HG03469 (cell line): ENCODE results near the gene IFNL2.
"Not testable (repeated sequence)": the region's sequence is repeated elsewhere in the genome, so short reads cannot be mapped to it uniquely, and the experiment has no call there.

ENCODE experiments used
- ATAC-seq: cut with Tn5 transposase; IDR thresholded peaks from one replicate; pipeline ENCODE4 v1.9.1; 2021; ENCODE audit warnings: mild to moderate bottlenecking, moderate library complexity, moderate number of reproducible peaks; ENCODE audit not compliant: unreplicated experiment

IFNL2 gene

DNA sequence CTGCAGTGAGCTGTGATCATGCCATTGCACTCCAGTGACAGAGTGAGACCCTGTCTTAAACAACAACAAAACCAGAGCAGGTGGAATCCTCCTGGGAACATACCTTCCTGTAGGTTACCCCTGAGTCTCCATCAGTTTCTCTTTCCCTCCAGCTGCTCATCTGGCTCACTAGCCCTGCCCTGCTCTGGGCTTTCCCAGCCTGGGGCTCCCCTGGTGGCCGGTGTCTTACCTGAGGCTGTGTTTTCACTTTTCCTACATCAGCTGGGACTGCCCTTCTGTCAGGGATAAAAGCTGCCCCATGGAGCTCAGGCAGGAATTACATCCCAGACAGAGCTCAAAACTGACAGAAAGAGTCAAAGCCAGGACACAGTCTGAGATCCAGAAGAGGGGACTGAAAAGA lies at the start of gene IFNL2:
Gene IFNL2 (plus strand): TSS at position 312 of the 400 bp plus-strand sequence. CDS start 173 bp downstream, outside the sequence.
- not testable (repeated sequence) for ATAC-seq

DNA sequence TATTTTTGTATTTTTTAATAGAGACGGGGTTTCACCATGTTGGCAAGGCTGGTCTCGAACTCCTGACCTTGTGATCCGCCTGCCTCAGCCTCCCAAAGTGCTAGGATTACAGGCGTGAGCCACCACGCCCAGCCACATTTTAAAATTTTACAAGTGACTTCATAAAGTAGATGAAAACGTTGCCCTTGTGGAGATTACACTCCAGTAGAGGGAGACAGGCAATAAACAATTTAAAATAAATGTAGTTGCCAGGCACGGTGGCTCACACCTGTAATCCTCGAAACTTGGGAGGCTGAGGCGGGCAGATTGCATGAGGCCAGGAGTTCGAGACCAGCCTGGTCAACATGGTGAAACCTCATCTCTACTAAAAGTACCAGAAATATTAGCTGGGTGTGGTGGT lies 49.1 kb upstream of the IFNL2 start:
- not testable (repeated sequence) for ATAC-seq

DNA sequence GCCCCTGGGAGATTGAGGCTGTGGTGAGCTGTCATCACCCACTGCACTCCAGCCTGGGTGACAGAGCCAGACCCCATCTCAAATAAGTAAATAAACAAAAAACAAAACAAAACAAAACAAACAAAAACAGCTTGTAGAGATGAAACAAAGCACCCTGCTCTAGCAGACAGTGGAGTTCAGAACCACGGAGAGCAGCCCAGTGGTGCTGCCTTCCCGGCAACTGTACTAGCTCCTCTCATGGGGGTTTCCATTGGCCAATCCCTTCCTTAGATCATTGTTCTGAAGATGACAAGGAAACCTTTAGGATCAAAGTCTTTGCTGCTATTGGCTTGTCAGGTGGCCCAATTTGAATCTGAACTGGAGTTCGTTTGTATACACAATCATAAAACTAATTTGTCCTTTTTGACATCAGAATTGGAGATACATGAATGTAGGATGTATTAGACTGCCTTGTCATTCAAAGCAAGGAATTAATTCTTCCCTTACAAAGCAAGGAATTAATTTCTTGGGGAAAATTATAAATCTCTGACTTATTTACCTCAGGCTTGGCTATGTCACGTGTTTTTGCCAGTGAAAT lies 44.4 kb upstream of the IFNL2 start:
- ATAC-seq, result no peak

DNA sequence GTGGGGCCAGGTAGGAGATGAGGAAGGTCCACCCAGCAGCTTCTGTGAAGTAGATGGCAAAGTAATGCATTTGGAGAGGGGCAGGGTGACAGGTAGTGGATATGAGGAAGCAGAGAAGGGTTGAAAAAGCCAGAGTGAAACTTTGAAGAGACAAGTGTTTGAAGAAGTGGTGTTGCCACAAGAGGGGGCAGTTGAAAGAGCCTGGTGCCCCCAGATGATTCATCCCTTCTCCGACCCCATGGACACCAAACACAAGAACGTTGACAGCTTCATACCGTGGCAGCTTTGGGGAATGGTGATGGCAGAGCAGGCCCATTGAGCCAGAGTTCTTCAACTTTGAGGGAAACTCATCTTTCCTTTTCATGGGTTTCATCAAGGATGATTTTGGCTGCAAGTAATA lies 43.3 kb upstream of the IFNL2 start:
- ATAC-seq, result no peak

DNA sequence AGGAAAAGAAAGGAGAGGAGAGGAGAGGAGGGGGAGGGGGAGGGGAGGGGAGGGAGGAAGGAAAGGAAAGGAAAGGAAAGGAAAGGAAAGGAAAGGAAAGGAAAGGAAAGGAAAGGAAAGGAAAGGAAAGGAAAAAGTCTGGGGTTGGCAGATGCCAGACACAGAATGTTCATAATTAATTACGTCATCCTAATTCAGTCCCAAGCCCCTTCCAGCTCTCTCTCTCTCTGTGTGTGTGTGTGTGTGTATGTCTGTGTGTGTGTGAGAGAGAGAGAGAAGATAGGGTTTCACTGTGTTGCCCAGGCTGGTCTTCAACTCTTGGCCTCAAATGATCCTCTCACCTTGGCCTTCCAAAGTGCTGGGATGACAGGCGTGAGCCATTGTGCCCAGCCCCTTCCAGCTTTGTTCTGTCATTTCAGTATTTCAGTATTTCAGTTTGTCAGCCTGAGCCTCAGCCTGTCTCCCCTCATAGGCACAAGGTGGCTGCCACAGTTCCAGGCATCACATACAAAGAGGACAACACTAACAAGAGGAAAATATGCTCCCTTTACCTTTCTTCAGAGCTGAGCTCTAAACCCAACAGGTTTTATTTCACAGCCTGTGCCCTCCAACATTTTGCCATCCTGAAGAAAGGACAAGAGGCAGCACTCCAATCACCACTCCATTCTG lies 38.0 kb upstream of the IFNL2 start:
- no peak for ATAC-seq

DNA sequence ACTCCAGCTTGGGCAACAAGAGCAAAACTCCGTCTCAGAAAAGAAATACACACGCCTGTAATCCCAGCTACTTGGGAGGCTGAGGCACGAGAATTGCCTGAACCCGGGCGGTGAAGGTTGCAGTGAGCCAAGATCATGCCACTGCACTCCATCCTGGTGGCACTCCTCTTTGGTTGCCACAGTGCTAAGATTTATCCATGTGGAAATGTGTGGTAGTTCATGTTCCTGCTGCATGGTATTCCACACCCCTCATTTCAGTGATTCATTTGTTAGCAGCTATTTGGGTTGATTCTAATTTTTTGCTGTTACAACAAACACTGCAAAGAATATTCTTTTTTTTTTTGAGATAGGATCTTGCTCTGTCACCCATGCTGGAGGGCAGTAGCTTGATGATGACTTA lies 35.5 kb upstream of the IFNL2 start:
- no peak for ATAC-seq

DNA sequence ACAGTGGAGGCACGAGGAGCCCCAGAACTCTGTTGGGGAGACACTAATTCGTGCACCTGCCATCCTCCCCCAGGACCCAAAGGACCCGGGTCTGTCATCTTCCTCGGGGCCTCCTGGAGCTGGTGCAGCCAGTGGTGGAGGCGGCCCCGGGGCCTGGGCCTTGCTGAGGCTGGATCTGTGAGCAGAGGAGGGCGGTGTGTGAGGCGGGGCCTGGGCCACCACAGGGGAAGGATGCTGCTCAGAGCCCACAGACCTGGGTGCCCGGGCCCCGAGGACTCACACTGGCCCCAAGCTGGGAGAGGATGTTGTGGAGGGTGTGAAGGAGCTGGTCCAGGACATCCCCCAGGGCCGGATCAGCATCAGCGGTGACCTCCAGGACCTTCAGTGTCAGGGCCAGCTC lies 31.7 kb upstream of the IFNL2 start:
- no peak for ATAC-seq

DNA sequence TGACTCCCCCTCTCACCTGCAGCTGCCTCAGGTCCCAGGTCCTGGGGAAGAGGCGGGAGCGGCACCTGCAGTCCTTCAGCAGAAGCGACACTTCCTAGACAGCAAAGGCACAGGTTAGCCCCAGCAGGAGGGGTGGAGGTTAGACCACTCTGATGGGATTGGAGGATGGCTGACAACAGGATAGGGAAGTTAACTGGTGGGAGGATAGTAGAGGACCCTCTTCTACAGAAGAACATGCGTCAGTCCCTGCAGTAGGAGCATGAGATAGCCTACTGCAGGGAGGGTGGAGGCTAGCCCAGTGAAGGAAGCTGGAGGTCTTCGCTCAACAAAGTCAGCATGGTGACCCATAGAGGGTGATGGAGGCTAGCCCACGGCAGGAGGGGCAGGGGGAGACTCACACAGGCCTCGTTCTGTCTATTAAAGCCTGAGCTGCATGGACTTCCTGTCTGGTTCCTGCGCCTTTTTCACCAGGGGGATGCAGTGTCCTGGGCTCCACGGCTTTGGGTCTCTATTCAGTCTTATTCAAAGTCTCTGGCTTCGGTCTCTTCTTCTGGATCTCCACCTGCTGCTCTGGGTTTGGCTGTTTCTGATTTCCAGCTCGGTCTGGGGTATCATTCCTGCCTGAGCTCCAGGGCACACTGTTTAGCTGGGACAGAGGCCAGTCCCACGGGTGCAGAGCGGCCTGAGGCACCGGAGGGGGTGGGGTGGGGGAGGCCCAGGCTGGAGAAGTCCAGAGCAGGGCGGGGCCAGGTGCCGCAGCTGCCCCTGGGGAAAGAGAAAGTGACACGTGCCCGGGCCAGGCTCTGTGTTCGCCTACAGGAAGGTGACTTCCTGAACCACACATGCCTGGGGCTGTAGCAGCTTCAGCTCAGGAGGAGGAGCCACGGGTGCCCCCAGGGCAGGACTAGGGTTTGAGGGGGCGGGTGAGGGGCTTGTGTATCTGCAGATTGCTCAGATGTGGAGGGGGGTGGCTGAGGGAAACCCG lies 30.7 kb upstream of the IFNL2 start:
- no peak for ATAC-seq

DNA sequence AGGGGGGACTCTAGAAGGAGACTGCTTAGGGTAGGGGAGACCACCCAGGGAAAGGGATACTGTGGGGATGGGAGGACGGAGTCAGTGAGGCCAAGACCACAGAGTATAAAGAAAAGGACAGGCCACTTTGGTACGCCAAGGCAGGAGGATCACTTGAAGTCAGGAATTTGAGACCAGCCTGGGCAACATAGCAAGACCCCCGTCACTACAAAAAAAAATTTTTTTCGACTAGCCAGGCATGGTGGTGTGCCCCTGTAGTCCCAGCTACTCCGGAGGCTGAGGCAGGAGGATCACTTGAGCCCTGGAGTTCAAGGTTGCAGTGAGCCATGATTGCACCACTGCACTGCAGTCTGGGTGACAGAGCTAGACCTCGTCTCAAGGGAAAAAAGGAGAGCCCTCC lies 30.0 kb upstream of the IFNL2 start:
- ATAC-seq, result no peak

DNA sequence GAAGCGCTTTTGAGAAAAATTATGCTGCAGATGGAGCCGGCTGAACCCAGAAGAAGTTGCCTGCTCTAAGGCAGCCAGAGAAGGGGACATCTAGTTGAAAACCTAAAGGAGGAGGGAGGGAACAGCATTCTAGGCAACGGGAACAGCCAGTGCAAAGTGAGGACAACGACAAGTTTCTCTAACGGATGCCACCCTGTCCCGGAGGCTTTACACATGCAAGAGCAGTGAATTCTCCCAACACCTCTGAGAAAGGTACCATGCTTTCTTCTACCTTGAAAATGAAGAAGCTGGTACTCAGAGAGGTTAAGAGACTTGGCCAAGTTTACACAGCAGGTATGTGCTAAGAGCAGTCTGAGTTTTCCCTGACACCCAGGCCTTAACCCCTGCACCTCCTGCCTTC lies 29.3 kb upstream of the IFNL2 start:
- no peak for ATAC-seq

DNA sequence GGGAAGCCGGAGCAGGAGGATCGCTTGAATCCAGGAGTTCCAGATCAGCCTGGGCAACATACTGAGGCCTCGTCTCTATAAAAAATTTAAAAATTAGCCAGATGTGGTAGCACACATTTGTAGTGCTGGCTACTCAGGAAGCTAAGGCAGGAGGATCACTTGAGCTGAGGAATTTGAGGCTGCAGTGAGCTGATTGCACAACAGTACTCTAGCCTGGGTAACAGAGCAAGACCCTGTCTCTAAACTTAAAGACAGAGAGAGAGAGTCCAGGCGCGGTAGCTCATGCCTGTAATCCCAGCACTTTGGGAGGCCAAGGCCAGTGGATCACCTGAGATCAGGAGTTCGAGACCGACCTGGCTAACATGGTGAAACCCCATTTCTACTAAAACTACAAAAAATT lies 27.8 kb upstream of the IFNL2 start:
- ATAC-seq, result no peak

DNA sequence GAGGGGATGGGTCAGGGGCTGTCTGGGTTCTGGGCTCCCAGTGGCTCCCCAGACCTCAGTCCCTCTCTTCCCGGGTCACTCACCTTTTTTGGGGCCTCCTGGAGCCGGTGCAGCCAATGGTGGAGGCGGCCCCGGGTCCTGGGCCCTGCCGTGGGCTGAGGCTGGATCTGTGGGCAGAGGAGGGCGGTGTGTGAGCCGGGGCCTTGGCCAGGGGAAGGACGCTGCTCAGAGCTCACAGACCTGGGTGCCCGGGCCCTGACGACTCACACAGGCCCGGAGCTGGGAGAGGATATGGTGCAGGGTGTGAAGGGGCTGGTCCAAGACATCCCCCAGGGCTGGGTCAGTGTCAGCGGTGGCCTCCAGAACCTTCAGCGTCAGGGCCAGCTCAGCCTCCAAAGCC lies 24.5 kb upstream of the IFNL2 start:
- not testable (repeated sequence) for ATAC-seq

DNA sequence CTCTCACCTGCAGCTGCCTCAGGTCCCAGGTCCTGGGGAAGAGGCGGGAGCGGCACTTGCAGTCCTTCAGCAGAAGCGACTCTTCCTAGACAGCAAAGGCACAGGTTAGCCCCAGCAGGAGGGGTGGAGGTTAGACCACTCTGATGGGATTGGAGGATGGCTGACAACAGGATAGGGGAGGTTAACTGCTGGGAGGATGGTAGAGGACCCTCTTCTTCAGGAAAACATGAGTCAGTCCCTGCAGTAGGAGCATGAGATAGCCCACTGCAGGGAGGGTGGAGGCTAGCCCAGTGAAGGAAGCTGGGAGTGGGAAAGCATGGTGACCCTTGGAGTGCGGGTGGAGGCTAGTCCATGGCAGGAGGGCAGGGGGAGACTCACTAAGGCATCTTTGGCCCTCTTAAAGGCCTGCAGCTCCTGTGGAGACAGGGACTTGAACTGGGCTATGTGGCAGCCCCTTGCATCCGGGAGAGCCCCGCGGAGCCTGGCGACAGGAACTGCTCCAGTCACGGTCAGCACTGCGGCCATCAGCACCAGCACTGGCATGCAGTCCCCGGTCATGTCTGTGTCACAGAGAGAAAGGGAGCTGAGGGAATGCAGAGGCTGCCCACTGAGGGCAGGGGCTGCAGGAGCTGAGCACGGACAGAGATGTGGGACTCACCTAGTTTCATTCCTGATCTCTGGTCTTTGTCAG lies 23.6 kb upstream of the IFNL2 start, which contains the start of gene IFNL3:
Gene IFNL3 (minus strand): TSS at position 597 of the 691 bp plus-strand sequence. CDS start 39 bp downstream, at position 558.
- ATAC-seq, result not testable (repeated sequence)

DNA sequence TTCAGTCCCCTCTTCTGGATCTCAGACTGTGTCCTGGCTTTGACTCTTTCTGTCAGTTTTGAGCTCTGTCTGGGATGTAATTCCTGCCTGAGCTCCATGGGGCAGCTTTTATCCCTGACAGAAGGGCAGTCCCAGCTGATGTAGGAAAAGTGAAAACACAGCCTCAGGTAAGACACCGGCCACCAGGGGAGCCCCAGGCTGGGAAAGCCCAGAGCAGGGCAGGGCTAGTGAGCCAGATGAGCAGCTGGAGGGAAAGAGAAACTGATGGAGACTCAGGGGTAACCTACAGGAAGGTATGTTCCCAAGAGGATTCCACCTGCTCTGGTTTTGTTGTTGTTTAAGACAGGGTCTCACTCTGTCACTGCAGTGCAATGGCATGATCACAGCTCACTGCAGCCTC lies 23.0 kb upstream of the IFNL2 start:
- not testable (repeated sequence) for ATAC-seq

DNA sequence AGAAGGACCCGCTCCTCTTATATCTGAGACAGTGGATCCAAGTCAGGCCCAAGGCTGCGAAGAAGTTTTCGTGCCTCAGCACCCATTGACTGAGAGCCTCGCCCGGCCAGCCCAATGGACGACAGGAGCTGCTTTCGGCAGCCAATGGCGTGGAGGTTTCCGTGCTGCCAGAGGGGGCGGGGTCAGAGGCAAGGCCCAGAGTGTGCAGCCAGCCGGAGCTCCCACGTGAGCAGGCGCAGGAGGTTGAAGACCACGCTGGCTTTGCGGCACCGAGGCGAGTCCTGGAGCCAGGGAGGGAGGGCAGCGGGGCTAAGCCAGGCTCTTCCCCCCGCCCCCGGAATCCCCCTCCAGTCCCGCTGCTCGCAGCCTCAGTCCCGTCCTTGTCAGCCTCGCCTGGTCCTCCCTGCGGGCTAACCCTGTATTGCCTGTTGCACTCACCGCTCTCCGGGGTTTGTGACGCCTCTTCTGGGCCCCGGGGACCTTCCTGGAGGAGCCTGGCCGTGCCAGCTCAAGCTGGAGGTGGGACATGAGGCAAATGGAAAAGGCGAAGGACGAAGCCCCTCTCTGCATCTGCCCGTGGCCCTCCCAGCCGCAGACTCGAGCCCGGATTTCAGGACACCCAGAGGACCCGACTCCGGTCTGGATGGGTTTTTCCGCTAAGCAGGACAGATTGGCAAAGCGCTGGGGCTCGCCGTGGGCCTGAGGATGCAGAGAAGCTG lies 21.1 kb upstream of the IFNL2 start:
- ATAC-seq, result no peak

DNA sequence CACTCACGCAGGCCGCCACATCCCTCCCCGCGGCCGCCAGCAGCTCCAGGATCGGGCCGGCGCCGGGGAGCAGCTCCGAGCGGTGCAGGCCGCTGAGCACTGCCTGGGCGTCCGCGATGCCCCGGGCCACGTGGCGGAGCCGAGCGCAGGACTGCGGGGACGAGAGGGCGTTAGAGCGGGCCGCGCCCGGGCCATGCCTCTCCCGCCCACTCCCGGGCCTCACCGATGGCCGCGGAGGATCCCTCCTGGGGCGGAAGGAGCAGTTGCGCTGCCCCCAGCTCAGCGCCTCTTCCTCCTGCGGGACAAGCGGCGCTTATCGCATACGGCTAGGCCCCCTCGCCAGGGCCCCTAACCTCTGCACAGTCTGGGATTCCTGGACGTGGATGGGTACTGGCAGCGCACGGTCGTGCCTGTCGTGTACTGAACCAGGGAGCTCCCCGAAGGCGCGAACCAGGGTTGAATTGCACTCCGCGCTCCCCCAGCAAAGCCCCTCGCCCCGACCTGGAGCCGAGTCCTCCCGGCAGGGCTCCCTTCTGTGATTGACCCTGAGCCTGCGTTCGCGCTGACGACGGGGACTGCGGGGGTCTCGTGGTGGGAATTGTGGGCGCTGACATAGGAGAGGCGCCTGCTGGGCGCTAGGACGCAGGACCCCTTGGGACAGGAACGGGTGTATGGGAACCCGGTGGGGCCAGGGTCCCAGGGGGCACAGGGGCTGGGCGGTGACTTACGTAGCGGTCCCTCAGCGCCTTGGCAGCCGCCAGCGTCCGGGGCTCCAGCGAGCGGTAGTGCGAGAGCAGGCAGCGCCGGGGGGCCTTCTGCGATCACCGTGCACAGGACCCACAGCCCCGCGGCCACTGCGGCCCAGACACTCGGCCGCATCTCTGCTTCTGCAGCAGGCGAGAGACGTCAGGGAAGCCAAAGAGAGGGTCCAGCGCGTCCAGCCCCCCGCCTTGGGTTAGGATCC lies 20.2 kb upstream of the IFNL2 start:
- ATAC-seq, result no peak

DNA sequence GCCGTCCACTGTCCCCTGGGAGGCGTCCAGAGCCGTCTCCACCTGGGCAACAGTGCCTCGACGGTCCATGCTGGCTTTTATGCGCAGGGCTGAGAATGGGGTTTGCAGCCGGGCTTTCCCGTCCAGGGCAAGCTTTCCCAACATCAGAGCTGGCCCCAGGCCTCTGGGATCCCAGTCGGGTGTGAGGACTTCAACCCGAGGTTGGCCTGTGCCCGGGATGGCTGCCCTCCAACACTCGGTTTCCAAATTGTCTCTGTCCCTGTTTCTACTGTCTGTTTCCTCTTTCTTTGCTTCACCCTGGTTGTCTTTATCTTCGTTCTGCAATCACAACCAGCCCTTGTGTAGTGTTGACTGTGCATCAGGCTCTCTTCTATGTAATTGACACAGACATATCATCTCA lies 19.4 kb upstream of the IFNL2 start, which contains the start of gene IFNL4:
Gene IFNL4 (minus strand): TSS at position 51 of the 400 bp plus-strand sequence.
- ATAC-seq, result no peak

DNA sequence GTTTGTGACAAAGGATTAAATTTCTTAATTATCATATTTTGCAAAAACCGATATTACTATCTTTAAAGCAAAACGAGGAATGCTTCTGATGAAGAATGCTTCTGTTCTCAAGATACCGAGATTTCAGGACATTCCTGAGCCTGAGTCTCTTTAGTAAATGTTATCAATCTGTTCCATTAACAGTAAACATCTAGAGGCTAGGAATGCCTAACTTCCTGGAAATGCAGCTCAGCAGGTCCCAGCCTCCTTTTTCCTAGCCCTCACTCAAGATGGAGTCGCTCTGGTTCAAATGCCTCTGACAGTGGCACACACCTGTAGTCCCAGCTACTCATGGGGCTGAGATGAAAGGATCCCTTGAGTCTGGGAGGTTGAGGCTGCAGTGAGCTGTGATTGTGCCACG lies 17.1 kb upstream of the IFNL2 start:
- ATAC-seq, result no peak

DNA sequence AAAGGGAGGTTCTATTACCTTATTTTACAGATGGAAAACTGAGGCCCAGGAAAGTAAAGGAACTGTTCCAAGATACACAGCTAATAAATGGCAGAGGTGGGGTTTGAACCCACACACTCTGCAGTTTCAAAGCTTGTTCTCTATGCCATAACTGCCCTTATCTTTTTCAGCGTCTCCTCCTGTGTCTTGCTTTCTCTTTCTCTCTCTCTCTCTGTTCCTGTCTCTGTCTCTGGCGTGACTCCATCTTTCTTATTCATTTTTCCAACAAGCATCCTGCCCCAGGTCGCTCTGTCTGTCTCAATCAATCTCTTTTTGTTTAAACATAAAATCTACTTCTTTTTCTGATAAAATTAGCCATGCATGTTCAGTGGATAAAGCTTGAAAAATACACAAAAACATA lies 16.4 kb upstream of the IFNL2 start:
- no peak for ATAC-seq
